Heart right ventricle (tissue), 16 donors: ENCODE data around the gene DHX34. TPM values are rescaled to one million over a fixed set of nuclear protein-coding genes. Genes with fewer than 3 reads are reported as not detected.
A peak's percentile ranks its signal among the peaks of the same experiment; 100 is the strongest.
"Not testable (repeated sequence)": the region's sequence is repeated elsewhere in the genome, so short reads cannot be mapped to it uniquely, and the experiment has no call there.

ENCODE experiments used
- ATAC-seq, 8 donors: fragments of 200-7000 bp; cut with Tn5 transposase; one replicate each; pipeline ENCODE4 v1.9.1; 2020; ENCODE audit warnings: mild to moderate bottlenecking in 8 of 8, moderate library complexity in 8 of 8, moderate number of reproducible peaks in 1 of 8
- DNase-seq, 2 donors: peaks; one replicate each; pipeline ENCODE4 v3.0.0-alpha.2; 2020
- H3K27ac ChIP-seq, 10 donors: fragments of 200-600 bp; sonication (generic) in 2 of 10; one replicate each; pipeline versions ENCODE4 v1.5.0 to v1.8.0; 2020 to 2022; ENCODE audit warnings: mild to moderate bottlenecking in 3 of 10
- H3K27me3 ChIP-seq, 7 donors: fragments of 200-600 bp; one replicate each; pipeline ENCODE4 v1.8.0; 2021 to 2022; ENCODE audit warnings: mild to moderate bottlenecking in 2 of 7
- H3K36me3 ChIP-seq, 9 donors: fragments of 200-600 bp; sonication (generic) in 1 of 9; one replicate each; pipeline versions ENCODE4 v1.5.0 to v1.8.0; 2020 to 2022; ENCODE audit warnings: mild to moderate bottlenecking in 2 of 9
- H3K4me1 ChIP-seq, 9 donors: fragments of 200-600 bp; sonication (generic) in 1 of 9; one replicate each; pipeline versions ENCODE4 v1.5.0 to v1.8.0; 2020 to 2022; ENCODE audit warnings: mild to moderate bottlenecking in 4 of 9
- H3K4me3 ChIP-seq, 10 donors: fragments of 200-600 bp; sonication (generic) in 2 of 10; one replicate each; pipeline versions ENCODE4 v1.5.0 to v1.8.0; 2020 to 2022; ENCODE audit warnings: mild to moderate bottlenecking in 7 of 10, moderate library complexity in 2 of 10
- H3K9me3 ChIP-seq, 11 donors: fragments of 200-600 bp in 10 of 11; sonication (generic) in 2 of 11; one replicate each; pipeline versions ENCODE4 v1.5.0 to v1.8.0; 2013 to 2022; ENCODE audit warnings: mild to moderate bottlenecking in 2 of 11, control low read depth in 1 of 11, moderate library complexity in 1 of 11
- CTCF ChIP-seq, 9 donors: fragments of 200-600 bp; sonication (generic) in 2 of 9; IDR thresholded peaks; one replicate each; pipeline versions ENCODE4 v1.5.0 to v1.8.0; 2021 to 2022; ENCODE audit warnings: antibody characterized with exemption in 9 of 9, mild to moderate bottlenecking in 5 of 9, moderate library complexity in 1 of 9
- WGBS, 2 donors: extraction: QIAGEN DNeasy Blood & Tissue Kit; methylation state at CpG; one replicate each; pipeline ENCODE4 v1.1.7; 2013; ENCODE audit warnings: inconsistent platforms in 1 of 2; 5-methylcytosine and 5-hydroxymethylcytosine counted together
- intact Hi-C, 10 donors: fragments of 100-400 bp; cut with DNase I; formaldehyde crosslinking; loops; one replicate each; pipeline versions ENCODE4 v1.11.1 to v1.14.2; 2022
- polyA plus RNA-seq, 2 donors: library from polyadenylated mRNA; stranded (reverse); fragments of 200-250 nt; gene quantifications; one replicate each; pipeline ENCODE4 v1.2.3, GENCODE V29; 2013
- total RNA-seq, 10 donors: library from RNA; stranded (reverse); fragmentation: NEBNext Ultra II Directional in 3 of 10; extraction: Animal tissue kit (Norgen Biotek cat#: 25700) in 3 of 10; gene quantifications; one replicate each; pipeline versions ENCODE4 v1.2.1 to v1.2.4, GENCODE V29; 2021 to 2023
- donor health status: Arrhythmogenic right ventricular cardiomyopathy.
- donor health status: ischemic (EF 13 %, LVEDD 7.1; RV severe dilation, severe dysfunction).
- donor health status: healthy with polysubstance abuse.
- donor health status: DM: no; HTN: yes; CAD: no.
- donor health status: DM: no; HTN: no; CAD: no.
- donor health status: ischemic (EF 25% LVEDD 6.9; RV normal size, moderate dysfunction).
- donor health status: ischemic (EF 25% LVEDD 5.7; RV mildly dilated, moderate dysfunction).
- donor health status: healthy.
- donor health status: DM: yes; HTN: yes; CAD: no.
- donor health status: Ischemic cardiomyopathy.
- donor health status: ischemic (EF 35%, LVEDD 5.7; RV mildly dilated, moderate dysfunction).
- donor health status: nonischemic (EF 11% LVEDD 7.7; RV severe dilation, severe dysfunction).
- donor health status: DM: yes; HTN: yes; CAD: no.
- donor health status: PGD.
- donor health status: ischemic (EF 29% LVEDD 5.4; RV normal size, mild dysfunction).
- donor health status: nonischemic (EF 23%, LVEDD 6.1; RV moderate dilation, normal function).

DHX34 gene
- total and polyA plus RNA-seq, 12 donors, result 4.4 to 11.7 (median 5.9) TPM

DNA sequence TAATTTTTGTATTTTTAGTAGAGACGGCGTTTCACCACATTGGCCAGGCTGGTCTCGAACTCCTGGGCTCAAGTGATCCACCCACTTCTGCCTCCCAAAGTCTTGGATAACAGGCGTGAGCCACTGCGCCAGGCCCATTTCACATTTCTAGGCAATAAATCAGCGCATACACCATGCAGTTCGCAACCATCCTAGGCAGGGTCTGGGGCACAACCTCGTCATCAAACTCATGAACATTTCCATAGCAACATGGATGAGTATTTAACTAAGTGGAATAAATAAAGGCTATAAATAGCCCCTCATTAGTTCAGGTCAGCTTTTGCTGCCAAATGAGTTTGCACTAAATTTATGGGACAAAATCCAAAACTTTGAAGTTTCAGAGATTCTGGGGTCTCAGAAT, 62.0 kb downstream of the DHX34 start:
- intact Hi-C loops, result no loop called here
- H3K4me1 ChIP-seq, result no peaks in the 10 kb centered on the region
- no peaks in the 10 kb centered on the region for H3K9me3 ChIP-seq
- peaks cover 0 to 66% (median 55%) of the 10 kb centered on the region in 7 donors for H3K27me3 ChIP-seq
- no peak overlapping the region for H3K27ac ChIP-seq
- H3K4me3 ChIP-seq, result no peak overlapping the region
- no peak for TF ChIP-seq CTCF (IDR thresholded peaks at IDR 0.05)
- no peaks in the 10 kb centered on the region for H3K36me3 ChIP-seq
- DNase-seq, result no peak
- WGBS, 2 donors, result 82 to 84% methylated on average over 8 of the region's 8 CpGs
- ATAC-seq, result no peak

DNA sequence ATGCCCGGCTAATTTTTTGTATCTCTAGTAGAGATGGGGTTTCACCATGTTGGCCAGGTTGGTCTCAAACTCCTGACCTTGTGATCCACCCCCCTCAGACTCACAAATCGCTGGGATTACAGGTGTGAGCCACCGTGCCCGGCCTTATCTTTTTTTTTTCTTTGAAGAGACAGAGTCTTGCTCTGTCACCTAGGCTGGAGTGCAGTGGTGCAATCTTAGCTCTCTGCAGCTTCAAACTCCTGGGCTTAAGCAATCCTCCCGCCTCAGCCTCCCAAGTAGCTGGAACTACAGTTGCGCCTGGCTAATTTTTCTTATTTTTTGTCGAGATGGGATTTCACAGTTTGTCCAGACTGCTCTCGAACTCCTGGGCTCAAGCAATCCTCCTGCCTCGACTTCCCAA, 62.6 kb downstream of the DHX34 start:
- H3K36me3 ChIP-seq, DNase-seq, H3K4me3 ChIP-seq, intact Hi-C loops, ATAC-seq, H3K27ac ChIP-seq, H3K4me1 ChIP-seq, H3K9me3 ChIP-seq: not testable (repeated sequence)
- WGBS, 2 donors, result 70 to 75% methylated on average over 9 of the region's 9 CpGs
- peaks cover 0 to 66% (median 55%) of the 10 kb centered on the region in 7 donors for H3K27me3 ChIP-seq

DNA sequence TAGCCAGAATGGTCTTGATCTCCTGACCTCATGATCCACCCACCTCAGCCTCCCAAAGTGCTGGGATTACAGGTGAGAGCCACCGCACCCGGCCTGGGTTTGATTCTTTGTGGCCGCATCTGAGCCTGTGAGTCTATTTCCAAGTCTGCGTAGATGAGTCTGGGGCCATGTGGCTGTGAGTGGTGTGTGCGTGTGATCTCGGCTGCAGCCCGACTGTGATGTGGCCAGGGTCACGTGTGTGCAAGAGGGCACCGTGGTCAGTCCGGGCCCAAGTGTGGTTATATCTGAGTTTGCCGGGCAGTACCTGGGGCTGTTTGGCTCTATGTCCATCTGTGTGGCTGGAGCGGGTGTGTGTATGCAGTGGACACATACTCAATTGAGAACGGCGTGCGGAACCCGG, 64.8 kb downstream of the DHX34 start:
- Histone ChIP-seq H3K27ac (no peak overlapping the region), H3K4me1 (peaks cover 0 to 9% (median 4%) of the 10 kb centered on the region in 9 donors), H3K9me3 (no peaks in the 10 kb centered on the region), H3K4me3 (no peak overlapping the region), H3K27me3 (peaks cover 0 to 66% (median 55%) of the 10 kb centered on the region in 7 donors), H3K36me3 (no peaks in the 10 kb centered on the region)
- DNase-seq (no peak), ATAC-seq (no peak)
- TF ChIP-seq CTCF (IDR thresholded peaks at IDR 0.05), result no peak
- intact Hi-C loops, result no loop called here
- whole genome bisulfite sequencing, 2 donors, result 90 to 91% methylated on average over 16 of the region's 16 CpGs

GRCh38 chr19:47414469-47414868, 65.4 kb downstream of the DHX34 start:
- 73 to 76% methylated on average over 21 of the region's 21 CpGs for WGBS, 2 donors
- DNase-seq (no peak), ATAC-seq (peak in 2 of 8 donors; percentile 20 to 52)
- Histone ChIP-seq H3K36me3 (no peaks in the 10 kb centered on the region), H3K4me1 (peaks cover 0 to 9% (median 4%) of the 10 kb centered on the region in 9 donors), H3K4me3 (no peak overlapping the region), H3K9me3 (no peaks in the 10 kb centered on the region), H3K27ac (no peak overlapping the region), H3K27me3 (peaks cover 0 to 72% (median 57%) of the 10 kb centered on the region in 7 donors)
- intact Hi-C loops, result no loop called here
- peak in 2 of 9 donors; percentile 14 to 17 for TF ChIP-seq CTCF (IDR thresholded peaks at IDR 0.05)

DNA sequence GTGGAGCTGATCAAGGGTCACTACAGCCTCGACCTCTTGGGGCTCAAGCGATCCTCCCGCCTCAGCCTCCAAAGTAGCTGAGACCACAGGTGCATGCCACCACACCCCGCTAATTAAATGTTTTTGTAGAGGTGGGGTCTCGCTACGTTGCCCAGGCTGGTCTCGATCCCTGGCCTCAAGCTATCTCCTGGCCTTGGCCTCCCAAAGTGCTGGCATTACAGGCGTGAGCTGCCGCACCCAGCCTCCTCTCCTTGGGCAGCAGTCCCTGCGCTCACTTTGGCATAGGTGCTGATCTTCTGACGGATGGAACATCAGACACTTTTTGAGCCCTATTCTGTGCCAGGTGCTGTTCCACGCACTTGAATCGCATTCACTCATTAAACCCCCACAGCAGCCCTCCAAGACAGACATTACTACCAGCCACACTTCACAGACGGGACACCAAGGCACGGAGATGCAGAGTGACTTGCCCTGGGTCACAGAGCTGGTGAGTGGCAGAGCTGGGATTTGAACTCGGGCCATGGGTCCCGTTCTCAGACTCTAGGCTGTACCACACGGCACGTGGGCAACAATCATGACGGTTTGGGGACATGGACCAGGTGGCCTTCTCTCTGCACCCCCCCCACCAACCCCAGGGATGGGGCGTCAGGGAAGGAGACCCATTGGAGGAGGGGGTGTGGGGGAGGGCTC, 67.0 kb downstream of the DHX34 start:
- peaks cover 0 to 12% (median 4%) of the 10 kb centered on the region in 9 donors for H3K4me1 ChIP-seq
- intact Hi-C loops, result no loop called here
- H3K4me3 ChIP-seq, result no peak overlapping the region
- no peaks in the 10 kb centered on the region for H3K9me3 ChIP-seq
- H3K36me3 ChIP-seq, result no peaks in the 10 kb centered on the region
- DNase-seq (no peak), ATAC-seq (no peak)
- WGBS, 2 donors, result 91% methylated on average over 21 of the region's 21 CpGs
- TF ChIP-seq CTCF (IDR thresholded peaks at IDR 0.05), result no peak
- peaks cover 3 to 84% (median 70%) of the 10 kb centered on the region in 7 donors for H3K27me3 ChIP-seq
- H3K27ac ChIP-seq, result no peak overlapping the region
